Erythroblast (primary cell): ENCODE measurements around the gene TPSB2.
"Not testable (repeated sequence)": the region's sequence is repeated elsewhere in the genome, so short reads cannot be mapped to it uniquely, and the experiment has no call there.

Experiments
- DNase-seq, 2 experiments: peaks; one replicate each; lab custom pipeline; 2025; lab: John Stamatoyannopoulos, UW
- GATA1 ChIP-seq: IDR thresholded peaks from 2 replicates; pipeline ENCODE4 v1.6.1; 2011; ENCODE audit warnings: low read depth, mild to moderate bottlenecking, control low read depth, low read length, moderate library complexity
- POLR2A ChIP-seq: IDR thresholded peaks from 2 replicates; pipeline ENCODE4 v1.6.1; 2011; ENCODE audit warnings: mild to moderate bottlenecking, low read length

The TPSB2 gene

GRCh38 chr16:1230084-1230470 is at the start of gene TPSB2:
TPSB2 (minus strand) TSS chr16:1230184; CDS start chr16:1229951, 233 bp downstream.
- not testable (repeated sequence) for DNase-seq

- no peak for DNase-seq
Observed at GRCh38 chr16:1279081-1279944, 49.3 kb upstream of the TPSB2 start.

GRCh38 chr16:1278477-1278876 is 48.5 kb upstream of the TPSB2 start:
- TF ChIP-seq GATA1 = no peak
- no peak for TF ChIP-seq POLR2A
- no peak for DNase-seq

More at GRCh38 chr16:1279081-1279944, 49.3 kb upstream of the TPSB2 start:
- TF ChIP-seq GATA1 (no peak), POLR2A (no peak)

- TF ChIP-seq POLR2A (no peak), GATA1 (no peak)
- no peak for DNase-seq
Observed at GRCh38 chr16:1277617-1278282, 47.8 kb upstream of the TPSB2 start.

GRCh38 chr16:1277151-1277598 is 47.2 kb upstream of the TPSB2 start:
- DNase-seq = no peak
- TF ChIP-seq POLR2A (no peak), GATA1 (no peak)

GRCh38 chr16:1276580-1276878 is 46.5 kb upstream of the TPSB2 start:
- no peak for DNase-seq
- TF ChIP-seq GATA1 = no peak
- TF ChIP-seq POLR2A = no peak

GRCh38 chr16:1275791-1276579 is 46.0 kb upstream of the TPSB2 start:
- no peak for TF ChIP-seq POLR2A
- TF ChIP-seq GATA1 = no peak
- DNase-seq = no peak

- TF ChIP-seq POLR2A (no peak), GATA1 (no peak)
- DNase-seq = peak in 1 of 2 experiments; percentile 43
Observed at GRCh38 chr16:1274767-1275166, 44.8 kb upstream of the TPSB2 start.

GRCh38 chr16:1273816-1274215 is 43.8 kb upstream of the TPSB2 start:
- no peak for DNase-seq
- TF ChIP-seq POLR2A = no peak
- no peak for TF ChIP-seq GATA1

- no peak for DNase-seq
- TF ChIP-seq GATA1 (no peak), POLR2A (no peak)
Observed at GRCh38 chr16:1272453-1273198, 42.6 kb upstream of the TPSB2 start.

- peak; percentile 65 to 76 for DNase-seq
Observed at GRCh38 chr16:1271724-1272413, 41.9 kb upstream of the TPSB2 start.

GRCh38 chr16:1271380-1271723 is 41.4 kb upstream of the TPSB2 start:
- no peak for DNase-seq
- no peak for TF ChIP-seq POLR2A
- no peak for TF ChIP-seq GATA1

GRCh38 chr16:1269418-1269817 is 39.4 kb upstream of the TPSB2 start:
- DNase-seq = not testable (repeated sequence)

- TF ChIP-seq GATA1 (no peak), POLR2A (no peak)
- DNase-seq = no peak
Observed at GRCh38 chr16:1265826-1266225, 35.8 kb upstream of the TPSB2 start.
